ENCODE results near the gene PAGE1.

GRCh38 chrX:49659771-49660170 lies 36.0 kb downstream of the PAGE1 start:
- no peak for TF ChIP-seq CTCF (conservative IDR thresholded peaks at IDR 0.05)
- TF ChIP-seq ZFX (IDR thresholded peaks at IDR 0.05): no peak

Measured in C4-2B (cell line).